T-cell (primary cell): ENCODE results near the gene TTC33. TPM values are rescaled to one million over a fixed set of nuclear protein-coding genes. Genes with fewer than 3 reads are reported as not detected.

Source experiments
- ATAC-seq, 4 experiments: fragments of 200-7000 bp in 3 of 4; fragments of 150-1000 bp in 1 of 4; cut with Tn5 transposase; replicated peaks in 1 of 4; 1 replicate in 3 of 4; 2 replicates in 1 of 4; pipeline ENCODE4 v1.10.0; 2021; ENCODE audit warnings: moderate library complexity in 3 of 4, mild to moderate bottlenecking in 2 of 4, moderate number of reproducible peaks in 1 of 4
- CTCF ChIA-PET, 2 donors: fragments of 300-600 bp; sonication (Branson Sonifier 250); formaldehyde crosslinking; loops; one replicate each; lab custom pipeline; 2022; ENCODE audit warnings: antibody characterized with exemption in 2 of 2; lab: Charles Lee
- POLR2A ChIA-PET, 2 donors: fragments of 300-600 bp; sonication (Branson Sonifier 250); formaldehyde crosslinking; loops; one replicate each; lab custom pipeline; 2022; ENCODE audit warnings: antibody characterized with exemption in 2 of 2; lab: Charles Lee
- DNase-seq, 35 experiments: peaks; one replicate each; pipeline versions ENCODE4 v3.0.0 to v3.0.0-alpha.2; 2013 to 2023
- H3K27ac ChIP-seq: one replicate; pipeline ENCODE4 v1.5.1; 2013; ENCODE audit warnings: low read length
- H3K27me3 ChIP-seq, 2 experiments: replicated peaks in 1 of 2; 1 replicate in 1 of 2; 2 replicates in 1 of 2; pipeline versions ENCODE4 v1.6.1 to v1.7.0; 2013; ENCODE audit warnings: low read length in 1 of 2, mixed read lengths in 1 of 2; ENCODE audit not compliant: control insufficient read depth in 2 of 2, insufficient read depth in 2 of 2; ENCODE audit errors: extremely low read depth in 1 of 2
- H3K36me3 ChIP-seq, 2 donors: 1 replicate in 1 of 2; 2 replicates in 1 of 2; pipeline versions ENCODE4 v1.6.1 to v1.7.0; 2013; ENCODE audit warnings: low read length in 1 of 2; ENCODE audit not compliant: control insufficient read depth in 2 of 2, insufficient read depth in 1 of 2; ENCODE audit errors: extremely low read depth in 1 of 2
- H3K4me1 ChIP-seq, 2 experiments: 1 replicate in 1 of 2; 2 replicates in 1 of 2; pipeline versions ENCODE4 v1.6.1 to v1.7.0; 2013; ENCODE audit warnings: low read length in 2 of 2, mixed read lengths in 1 of 2; ENCODE audit not compliant: insufficient read depth in 2 of 2, control insufficient read depth in 1 of 2; ENCODE audit errors: extremely low read depth in 1 of 2
- H3K4me3 ChIP-seq, 2 donors: 1 replicate in 1 of 2; 2 replicates in 1 of 2; pipeline versions ENCODE4 v1.5.1 to v1.7.0; 2013; ENCODE audit warnings: mild to moderate bottlenecking in 2 of 2, low read length in 1 of 2, moderate library complexity in 1 of 2; ENCODE audit not compliant: control insufficient read depth in 1 of 2; ENCODE audit errors: extremely low read depth in 1 of 2
- H3K9me3 ChIP-seq: 2 replicates; pipeline ENCODE4 v1.7.0; 2013
- H3K27ac Mint-ChIP-seq, 2 donors: one replicate each; pipeline ENCODE4 v1.8.0; 2020 to 2021; ENCODE audit warnings: mild to moderate bottlenecking in 2 of 2, mixed read lengths in 2 of 2
- H3K27me3 Mint-ChIP-seq, 2 donors: one replicate each; pipeline ENCODE4 v1.8.0; 2021 to 2022; ENCODE audit warnings: mixed read lengths in 2 of 2
- H3K36me3 Mint-ChIP-seq: one replicate; pipeline ENCODE4 v1.8.0; 2021; ENCODE audit warnings: mixed read lengths
- H3K4me1 Mint-ChIP-seq, 3 donors: one replicate each; pipeline ENCODE4 v1.8.0; 2020 to 2022; ENCODE audit warnings: mixed read lengths in 3 of 3, mild to moderate bottlenecking in 1 of 3
- H3K4me3 Mint-ChIP-seq, 3 donors: one replicate each; pipeline ENCODE4 v1.8.0; 2020 to 2022; ENCODE audit warnings: mild to moderate bottlenecking in 3 of 3, mixed read lengths in 3 of 3, moderate library complexity in 3 of 3
- H3K9me3 Mint-ChIP-seq, 3 donors: one replicate each; pipeline ENCODE4 v1.8.0; 2020 to 2022; ENCODE audit warnings: mixed read lengths in 3 of 3
- WGBS: methylation state at CpG from one replicate; pipeline ENCODE4 v1.1.5; 2013; ENCODE audit warnings: missing lambda C conversion rate; ENCODE audit not compliant: insufficient coverage; 5-methylcytosine and 5-hydroxymethylcytosine counted together
- total RNA-seq, 35 experiments: library from RNA in 6 of 35; stranded (reverse) in 6 of 35; fragments of 120-200 nt in 1 of 35; gene quantifications; one replicate each; pipeline versions ENCODE4 v1.2.1 to v1.2.4 and lab custom pipeline; 2013 to 2026

Gene TTC33, protein sequence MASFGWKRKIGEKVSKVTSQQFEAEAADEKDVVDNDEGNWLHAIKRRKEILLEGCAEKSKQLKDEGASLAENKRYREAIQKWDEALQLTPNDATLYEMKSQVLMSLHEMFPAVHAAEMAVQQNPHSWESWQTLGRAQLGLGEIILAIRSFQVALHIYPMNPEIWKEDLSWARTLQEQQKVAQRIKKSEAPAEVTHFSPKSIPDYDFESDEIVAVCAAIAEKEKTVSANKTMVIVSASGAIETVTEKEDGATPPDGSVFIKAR
- total RNA-seq = 10 to 100 TPM in 3 of 5 donors, 1 to 10 TPM in 2; 8.3 to 15.4 (median 13.6) TPM
- total RNA-seq (2013) = 20.7 TPM
- 13.1 to 53.9 (median 27.8) reads per million in 29 experiments for total RNA-seq (lab: John Stamatoyannopoulos, UW)

DNA sequence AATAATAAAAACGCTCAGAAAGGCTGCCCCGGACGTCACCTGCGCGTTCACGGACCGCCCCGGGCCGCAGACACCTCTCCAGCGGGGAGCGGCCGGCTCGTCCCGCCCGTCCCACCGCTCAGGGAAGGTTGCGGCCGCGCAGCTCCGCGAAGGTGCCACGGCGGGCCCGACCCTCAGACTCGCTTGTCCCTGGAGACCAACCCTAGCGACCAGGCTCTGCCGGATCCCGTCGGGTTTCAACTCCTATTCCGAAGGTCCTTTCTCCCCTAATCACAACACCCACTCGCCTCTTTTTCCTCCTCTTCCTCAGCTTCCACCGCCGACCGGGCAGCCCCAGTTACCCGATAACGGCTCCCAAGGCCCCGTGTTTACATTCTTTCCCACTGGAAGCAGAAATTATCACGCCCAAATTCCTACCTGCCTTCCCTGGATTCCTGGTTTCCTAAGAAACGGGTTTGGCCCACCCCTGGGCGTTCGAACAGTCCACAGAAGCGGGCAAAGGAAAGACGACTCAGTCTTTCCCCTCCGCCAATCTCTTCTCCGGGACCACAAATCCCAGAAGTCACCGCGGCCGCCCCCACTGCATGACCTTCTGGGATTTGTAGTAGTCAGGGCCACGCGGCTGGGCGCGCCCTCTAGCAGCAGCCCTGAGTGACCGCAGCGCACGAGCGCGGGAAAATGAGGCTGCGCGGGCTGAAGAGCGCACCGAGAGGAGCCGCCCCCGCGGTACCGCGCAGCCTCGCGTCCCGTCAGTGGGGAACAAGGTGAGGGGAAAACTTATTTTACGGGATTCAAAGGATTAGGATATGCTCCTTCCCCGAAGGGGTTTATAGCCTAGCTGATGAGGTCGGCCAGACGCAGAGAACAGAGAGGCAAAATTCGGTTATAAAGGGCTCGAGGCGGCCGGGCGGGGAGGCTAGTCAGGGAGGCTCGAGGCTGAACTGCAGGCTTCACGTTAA is at the start of gene TTC33:
Gene TTC33, minus strand, starts transcription at position 555 of the 959 bp plus-strand sequence. CDS start 8,943 bp downstream, outside the sequence.
- Mint-ChIP-seq H3K4me1 (peaks cover 9 to 28% (median 19%) of the 10 kb centered on the region in 3 donors), H3K4me3 (no peak within 1 kb of the TSS), H3K27ac (no peak within 1 kb of the TSS), H3K27me3 (no peaks in the 10 kb centered on the region), H3K36me3 (peaks cover 7% of the 10 kb centered on the region), H3K9me3 (no peaks in the 10 kb centered on the region)
- Histone ChIP-seq H3K36me3 (no peaks in the 10 kb centered on the region), H3K27ac (peak within 1 kb of the TSS; percentile 87), H3K27me3 (no peaks in the 10 kb centered on the region), H3K4me1 (peaks cover 3 to 8% of the 10 kb centered on the region in 2 experiments), H3K4me3 (peak within 1 kb of the TSS; percentile 93 to 100), H3K9me3 (no peaks in the 10 kb centered on the region)
- WGBS = 8% methylated on average over 80 of the region's 80 CpGs
- CTCF ChIA-PET = interaction anchor here in 1 of 2 donors (0.7 to 1.6 kb wide), 2 partner anchors 21 to 1101 kb away, joined by 3 read pairs; no protein-coding TSS in a partner anchor
- POLR2A ChIA-PET = no interaction called here
- ATAC-seq = peak; percentile 88 to 93 (median 91)
- DNase-seq = peak; percentile 83 to 97 (median 93)

DNA sequence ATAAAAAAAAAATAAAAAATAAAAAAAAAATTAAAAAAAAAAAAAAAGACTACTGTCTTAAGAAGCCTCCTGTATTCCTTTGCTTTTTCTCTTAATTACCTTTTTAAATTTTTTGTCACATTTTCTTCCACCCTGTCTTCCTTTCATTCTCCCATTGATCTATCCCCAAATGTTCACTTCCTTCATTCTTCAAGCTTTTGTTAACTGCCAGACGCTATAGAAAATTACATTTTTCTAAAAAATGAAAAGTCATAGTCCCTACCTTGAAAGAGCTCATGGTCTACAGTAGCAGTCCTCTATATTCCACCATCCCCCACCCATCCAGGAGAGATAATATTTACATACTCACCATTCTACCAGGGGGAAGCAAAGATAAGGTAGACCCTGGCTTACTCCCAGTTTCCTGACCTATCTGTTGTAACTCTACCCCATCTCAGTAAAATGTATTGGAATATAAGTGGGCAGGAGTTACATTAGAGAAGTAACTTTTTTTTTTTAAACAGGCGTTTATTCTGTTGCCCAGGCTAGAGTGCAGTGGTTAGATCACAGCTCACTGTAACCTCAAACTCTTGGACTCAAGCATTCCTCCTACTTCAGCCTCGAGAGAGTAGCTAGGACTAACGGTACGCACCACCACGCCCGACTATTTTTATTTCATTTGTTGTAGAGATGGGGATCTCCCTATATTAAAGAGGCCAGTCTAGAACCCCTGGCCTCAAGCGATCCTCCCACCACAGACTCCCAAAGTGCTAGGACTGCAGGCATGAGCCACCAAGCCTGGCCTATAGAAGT is 46.2 kb upstream of the TTC33 start:
- Mint-ChIP-seq H3K9me3 (no peaks in the 10 kb centered on the region), H3K27ac (no peak overlapping the region), H3K4me1 (peaks cover 9 to 13% (median 10%) of the 10 kb centered on the region in 3 donors), H3K27me3 (no peaks in the 10 kb centered on the region), H3K4me3 (no peak overlapping the region), H3K36me3 (no peaks in the 10 kb centered on the region)
- WGBS = no CpG with 5 or more reads among the region's 8 CpGs
- POLR2A ChIA-PET = interaction anchor here (0.6 kb wide), 2 partner anchors 55 to 977 kb away, joined by 3 to 4 read pairs; no protein-coding TSS in a partner anchor
- Histone ChIP-seq H3K27me3 (peaks cover 0 to 2% of the 10 kb centered on the region in 2 experiments), H3K36me3 (no peaks in the 10 kb centered on the region), H3K4me3 (no peak overlapping the region), H3K4me1 (peaks cover 2 to 6% of the 10 kb centered on the region in 2 experiments), H3K27ac (no peak overlapping the region), H3K9me3 (no peaks in the 10 kb centered on the region)
- no peak for ATAC-seq
- DNase-seq = no peak
- CTCF ChIA-PET = interaction anchor here in 1 of 2 donors (0.6 kb wide), 1 partner anchor 41 kb away, joined by 3 read pairs; no protein-coding TSS in a partner anchor

DNA sequence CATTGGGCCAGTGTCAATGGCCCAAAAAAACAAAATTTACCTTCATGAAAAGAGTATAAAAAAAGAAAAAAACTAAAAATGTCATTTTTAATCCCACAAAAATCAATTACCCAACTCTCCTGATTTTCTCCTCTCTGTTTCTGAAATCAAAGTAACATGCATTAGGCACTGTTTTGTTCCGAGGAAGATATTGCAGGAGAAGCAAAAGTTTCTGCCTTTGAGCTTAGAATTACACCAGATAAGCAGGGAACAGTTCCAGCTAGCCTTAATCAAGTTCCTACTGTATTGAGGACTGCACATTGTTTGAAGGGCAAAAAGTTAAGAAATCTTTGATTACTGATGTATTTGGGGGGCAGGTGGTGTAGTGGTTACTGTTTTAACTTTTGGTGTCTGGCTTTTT is 43.5 kb upstream of the TTC33 start:
- ChIA-PET POLR2A (interaction anchor here (0.5 to 1.5 kb wide), 7 partner anchors 9 to 851 kb away, joined by 3 to 7 read pairs (median 5); no protein-coding TSS in a partner anchor), CTCF (interaction anchor here (0.6 to 1.5 kb wide), 14 partner anchors 8 to 1578 kb away, joined by 3 to 8 read pairs (median 4); no protein-coding TSS in a partner anchor)
- peak overlapping the region in 1 of 2 donors; percentile 3 for H3K27ac Mint-ChIP-seq

DNA sequence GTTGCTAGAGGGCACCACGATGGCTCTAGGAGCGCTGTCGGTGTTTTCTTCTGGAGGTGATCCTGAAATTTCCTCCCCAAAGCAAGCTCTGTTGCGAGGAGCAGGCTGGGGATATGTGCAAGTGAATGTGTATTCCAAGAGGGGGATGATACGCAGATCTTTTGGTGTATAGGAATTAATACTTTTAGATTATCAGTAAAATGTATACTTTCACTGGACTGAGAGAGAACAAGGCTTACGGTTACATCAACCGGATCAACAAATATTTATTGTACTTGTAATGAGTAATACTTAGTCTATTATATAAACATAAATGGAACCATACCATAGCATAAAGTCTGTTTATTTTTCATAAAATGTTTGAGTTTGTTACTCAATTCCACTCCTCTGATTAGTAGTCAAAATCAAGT is 43.0 kb upstream of the TTC33 start:
- peaks cover 37 to 43% (median 41%) of the 10 kb centered on the region in 3 donors for H3K4me1 Mint-ChIP-seq
- H3K27ac ChIP-seq = peak overlapping the region; percentile 91
- peak overlapping the region; percentile 89 to 92 (median 89) for H3K4me3 Mint-ChIP-seq
- H3K27me3 Mint-ChIP-seq = no peaks in the 10 kb centered on the region
- peaks cover 17% of the 10 kb centered on the region for H3K36me3 Mint-ChIP-seq
- H3K4me1 ChIP-seq = peaks cover 9 to 10% of the 10 kb centered on the region in 2 experiments
- peak overlapping the region; percentile 91 to 92 for H3K27ac Mint-ChIP-seq
- peak overlapping the region; percentile 77 to 95 for H3K4me3 ChIP-seq
- ChIA-PET POLR2A (interaction anchor here (0.5 to 1.5 kb wide), 8 partner anchors 9 to 851 kb away, joined by 3 to 7 read pairs (median 4); no protein-coding TSS in a partner anchor), CTCF (interaction anchor here (0.6 to 1.5 kb wide), 14 partner anchors 9 to 1577 kb away, joined by 3 to 8 read pairs (median 4); no protein-coding TSS in a partner anchor)
- WGBS = no CpG with 5 or more reads among the region's 7 CpGs
- no peaks in the 10 kb centered on the region for H3K27me3 ChIP-seq
- H3K9me3 ChIP-seq = no peaks in the 10 kb centered on the region
- peaks cover 0 to 6% of the 10 kb centered on the region in 2 donors for H3K36me3 ChIP-seq
- ATAC-seq (no peak), DNase-seq (no peak)
- H3K9me3 Mint-ChIP-seq = no peaks in the 10 kb centered on the region

More for the DNA sequence above, 43.5 kb upstream of the TTC33 start:
- H3K27me3 Mint-ChIP-seq = no peaks in the 10 kb centered on the region
- Histone ChIP-seq H3K4me3 (no peak overlapping the region), H3K27me3 (peaks cover 0 to 2% of the 10 kb centered on the region in 2 experiments), H3K27ac (no peak overlapping the region), H3K4me1 (peaks cover 9 to 10% of the 10 kb centered on the region in 2 experiments), H3K9me3 (no peaks in the 10 kb centered on the region), H3K36me3 (peaks cover 0 to 6% of the 10 kb centered on the region in 2 donors)
- ATAC-seq (no peak), DNase-seq (no peak)
- no peaks in the 10 kb centered on the region for H3K9me3 Mint-ChIP-seq
- H3K36me3 Mint-ChIP-seq = peaks cover 14% of the 10 kb centered on the region
- WGBS = no CpG with 5 or more reads among the region's 1 CpG
- peak overlapping the region; percentile 89 to 92 (median 89) for H3K4me3 Mint-ChIP-seq
- H3K4me1 Mint-ChIP-seq = peaks cover 32 to 39% (median 36%) of the 10 kb centered on the region in 3 donors

DNA sequence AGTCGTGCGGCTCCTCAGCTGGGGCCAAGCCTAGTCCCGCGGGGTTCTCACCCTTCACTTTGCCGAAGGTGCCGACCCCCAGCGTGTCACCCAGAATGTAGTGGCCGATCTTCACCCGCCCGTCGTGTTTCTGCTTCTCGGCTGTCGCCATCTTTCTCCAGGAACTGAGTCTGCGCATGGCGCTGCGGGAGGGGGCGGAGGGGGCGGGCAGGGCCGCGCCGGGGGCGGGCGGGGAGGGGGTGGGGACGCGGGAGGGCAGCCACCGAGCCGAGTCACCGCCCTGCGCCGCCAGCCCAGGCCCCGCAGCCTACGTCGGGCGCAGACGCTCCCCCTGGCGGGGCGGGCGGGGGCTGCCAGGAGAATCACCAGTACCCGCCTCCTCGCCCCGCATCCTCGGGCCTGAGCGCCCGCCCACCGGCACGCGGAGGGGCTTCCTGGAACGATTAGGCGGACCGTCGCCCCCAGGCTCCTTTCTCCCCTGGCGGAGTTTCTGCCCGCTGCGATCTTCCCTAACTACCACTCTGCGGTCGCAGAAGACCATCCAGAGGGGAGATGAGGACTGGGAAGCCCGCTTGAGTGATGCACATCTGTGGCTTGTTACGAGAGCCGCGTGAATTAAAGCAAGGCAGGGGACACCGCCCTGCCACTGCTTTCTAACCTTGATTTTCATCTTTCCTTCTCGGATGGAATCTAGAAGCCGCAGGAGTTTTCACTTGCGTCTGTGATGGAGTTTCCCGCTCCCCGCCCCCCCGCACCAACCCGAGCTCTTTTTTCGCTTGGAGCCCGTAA is 42.4 kb upstream of the TTC33 start, which contains the start of gene PRKAA1:
Gene PRKAA1, minus strand, starts transcription at position 363 of the 789 bp plus-strand sequence. Its CDS starts 185 bp downstream, at position 178.
- Histone ChIP-seq H3K9me3 (no peaks in the 10 kb centered on the region), H3K27ac (peak within 1 kb of the TSS; percentile 91), H3K27me3 (no peaks in the 10 kb centered on the region), H3K4me1 (peaks cover 11 to 12% of the 10 kb centered on the region in 2 experiments), H3K36me3 (peaks cover 0 to 6% of the 10 kb centered on the region in 2 donors), H3K4me3 (peak within 1 kb of the TSS; percentile 84 to 95)
- ATAC-seq = peak; percentile 93 to 97 (median 94)
- H3K9me3 Mint-ChIP-seq = no peaks in the 10 kb centered on the region
- POLR2A ChIA-PET = interaction anchor here (0.5 to 1.5 kb wide), 8 partner anchors 10 to 850 kb away, joined by 3 to 7 read pairs (median 4); no protein-coding TSS in a partner anchor
- WGBS = under 1% methylated on average over 39 of the region's 70 CpGs
- peak within 1 kb of the TSS; percentile 89 to 92 (median 89) for H3K4me3 Mint-ChIP-seq
- CTCF ChIA-PET = interaction anchor here (0.6 to 1.5 kb wide), 15 partner anchors 9 to 1577 kb away, joined by 3 to 8 read pairs (median 4); no protein-coding TSS in a partner anchor
- H3K36me3 Mint-ChIP-seq = peaks cover 17% of the 10 kb centered on the region
- peaks cover 43 to 49% (median 47%) of the 10 kb centered on the region in 3 donors for H3K4me1 Mint-ChIP-seq
- peak; percentile 82 to 95 (median 88) for DNase-seq
- no peaks in the 10 kb centered on the region for H3K27me3 Mint-ChIP-seq
- H3K27ac Mint-ChIP-seq = peak within 1 kb of the TSS; percentile 91 to 92
